PC-9 (cell line): ENCODE results near the gene CFAP54.

Experiments
- CTCF ChIP-seq: fragments of 200-600 bp; sonication (generic); conservative IDR thresholded peaks from 2 replicates; pipeline ENCODE4 v1.6.1; 2017; ENCODE audit warnings: mixed run types, antibody characterized with exemption, mild to moderate bottlenecking, moderate library complexity
- EZH2 ChIP-seq: fragments of 200-600 bp; sonication (generic); IDR thresholded peaks from 2 replicates; pipeline ENCODE4 v1.8.0; 2017; ENCODE audit warnings: antibody characterized with exemption, low read depth

- no peak for TF ChIP-seq CTCF
- no peak for TF ChIP-seq EZH2
Measured at GRCh38 chr12:96808587-96808986, 319.2 kb downstream of the CFAP54 start.
